ENCODE results near the gene CPSF3. TPM values are rescaled to one million over a fixed set of nuclear protein-coding genes. Genes with fewer than 3 reads are reported as not detected.

The CPSF3 gene
- total and polyA plus RNA-seq, 2 of the 4 experiments (the other 2 are of a cell fraction) = 29.2 to 64.5 TPM

- Histone ChIP-seq H3K56ac (ENCODE audit: extremely low read depth, insufficient read depth, low read length) (no peak overlapping the region), H2BK15ac (ENCODE audit: low read depth, low read length) (no peak overlapping the region), H4K8ac (ENCODE audit: low read depth in 2 of 2, low read length in 2 of 2) (no peak overlapping the region), H3K9me1 (ENCODE audit: insufficient read depth, low read length) (0 out of 2 replicates have a peak, but pooled peaks cover 8% of the 10 kb centered on the region), H4K5ac (ENCODE audit: low read depth, low read length) (no peak overlapping the region), H2AK9ac (replicated peaks; ENCODE audit: low read depth, low read length, poor library complexity) (no peak overlapping the region), H2BK120ac (ENCODE audit: low read depth, low read length) (no peak overlapping the region), H3K9ac (ENCODE audit: low read depth, low read length) (no peak overlapping the region), H3K4ac (ENCODE audit: low read depth, low read length) (no peak overlapping the region), H2AFZ (replicated peaks; ENCODE audit: low read length, poor library complexity) (no peak overlapping the region), H2BK5ac (ENCODE audit: low read depth, low read length, poor library complexity, severe bottlenecking) (no peak overlapping the region), H2BK20ac (ENCODE audit: low read depth, low read length) (no peak overlapping the region), H3K23ac (ENCODE audit: low read depth, low read length) (no peak overlapping the region), H3K18ac (ENCODE audit: low read depth, low read length) (no peak overlapping the region), H3K27ac (ENCODE audit: insufficient read depth, low read length) (no peak overlapping the region), H3K9me3 (ENCODE audit: control insufficient read depth, insufficient read depth, low read length) (no peaks in the 10 kb centered on the region), H3K36me3 (ENCODE audit: control insufficient read depth, insufficient read depth, low read length) (peaks cover 22% of the 10 kb centered on the region), H3K4me3 (ENCODE audit: insufficient read depth, low read depth, low read length) (no peak overlapping the region), H3K14ac (replicated peaks; ENCODE audit: low read depth, low read length) (no peak overlapping the region), H4K20me1 (ENCODE audit: insufficient read depth, low read length) (0 out of 2 replicates have a peak, but pooled peaks cover 3% of the 10 kb centered on the region), H2AK5ac (ENCODE audit: low read depth, low read length) (no peak overlapping the region), H3K4me2 (ENCODE audit: low read depth, low read length) (no peak overlapping the region), H3K79me1 (ENCODE audit: low read depth in 1 of 2, low read length in 2 of 2) (peaks cover 7 to 39% of the 10 kb centered on the region in 2 experiments), H4K91ac (ENCODE audit: insufficient read depth, low read depth, low read length) (no peak overlapping the region), H3K4me1 (ENCODE audit: control insufficient read depth, insufficient read depth, low read length) (peaks cover 12% of the 10 kb centered on the region), H3K27me3 (ENCODE audit: control insufficient read depth, insufficient read depth, low read length) (no peaks in the 10 kb centered on the region)
- dilution Hi-C loops (cut with HindIII; ENCODE audit: low sequenced_read_pairs, unreplicated experiment) (no loop called here), intact Hi-C loops (cut with micrococcal nuclease) (no loop called here), in situ Hi-C loops (cut with MboI; ENCODE audit: low sequenced_read_pairs) (no loop called here)
- TF ChIP-seq RAD21 (IDR thresholded peaks at IDR 0.05; ENCODE audit: low read length) (no peak), MAFK (IDR thresholded peaks at IDR 0.05; ENCODE audit: low read depth, low read length) (no peak), NFE2L2 (IDR thresholded peaks at IDR 0.05; ENCODE audit: low read depth, low read length) (no peak), MAZ (IDR thresholded peaks at IDR 0.05; ENCODE audit: borderline replicate concordance, low read depth, low read length) (no peak), RFX5 (IDR thresholded peaks at IDR 0.05; ENCODE audit: low read depth, low read length) (no peak), MXI1 (IDR thresholded peaks at IDR 0.05; ENCODE audit: borderline replicate concordance, low read depth, low read length) (no peak)
- ChIA-PET POLR2A (ENCODE audit: unreplicated experiment) (no interaction called here), CTCF (no interaction called here)
- WGBS, 2 experiments (ENCODE audit: extremely low coverage in 2 of 2, insufficient read length in 1 of 2) = no CpG with 5 or more reads among the region's 9 CpGs
- DNase-seq (no peak), ATAC-seq (ENCODE audit: low read depth) (no peak)
- no TSS peak for BruUV-seq (replicated peaks)
These were observed 49.1 kb downstream of the CPSF3 start for GRCh38 chr2:9472511-9472910.

Data from IMR-90 (cell line).